Keratinocyte (primary cell): ENCODE data around the gene RER1. TPM values are rescaled to one million over a fixed set of nuclear protein-coding genes. Genes with fewer than 3 reads are reported as not detected.

Experiments
- DNase-seq: peaks from one replicate; pipeline ENCODE4 v3.0.0-alpha.2; 2011; ENCODE audit warnings: low read depth, missing footprints, low spot score
- FAIRE-seq: peaks from 2 replicates; lab custom pipeline; 2011; peaks lifted over from hg19 to GRCh38; lab: Jason Lieb, UNC
- H2AFZ ChIP-seq: 2 replicates; pipeline ENCODE4 v1.6.0; 2012; ENCODE audit warnings: low read length, control low read depth, inconsistent platforms; ENCODE audit not compliant: control insufficient read depth
- H3K27ac ChIP-seq: 2 replicates; pipeline ENCODE4 v1.5.1; 2011; ENCODE audit warnings: low read length; ENCODE audit not compliant: control insufficient read depth, insufficient read depth
- H3K27me3 ChIP-seq: 3 replicates; pipeline ENCODE4 v1.6.0; 2011; ENCODE audit warnings: low read length; ENCODE audit not compliant: control insufficient read depth, insufficient read depth; ENCODE audit errors: extremely low read depth
- H3K36me3 ChIP-seq, 2 experiments: 2 replicates in 1 of 2; 3 replicates in 1 of 2; pipeline ENCODE4 v1.5.1; 2011; ENCODE audit warnings: low read length in 2 of 2, mild to moderate bottlenecking in 1 of 2; ENCODE audit not compliant: control insufficient read depth in 2 of 2, insufficient read depth in 2 of 2; ENCODE audit errors: extremely low read depth in 1 of 2
- H3K4me1 ChIP-seq: 3 replicates; pipeline ENCODE4 v1.5.1; 2011; ENCODE audit warnings: low read length; ENCODE audit not compliant: control insufficient read depth, insufficient read depth; ENCODE audit errors: extremely low read depth
- H3K4me2 ChIP-seq: 3 replicates; pipeline ENCODE4 v1.6.0; 2011; ENCODE audit warnings: low read depth, low read length; ENCODE audit not compliant: control insufficient read depth, insufficient read depth; ENCODE audit errors: extremely low read depth
- H3K4me3 ChIP-seq, 3 experiments: fragments of 200-600 bp in 1 of 3; sonication (generic) in 1 of 3; 2 replicates in 2 of 3; 3 replicates in 1 of 3; pipeline ENCODE4 v1.5.1; 2011 to 2016; ENCODE audit warnings: low read length in 3 of 3, mild to moderate bottlenecking in 3 of 3, control low read depth in 2 of 3, inconsistent platforms in 1 of 3, low read depth in 1 of 3, mixed read lengths in 1 of 3, mixed run types in 1 of 3, moderate library complexity in 1 of 3; ENCODE audit not compliant: control insufficient read depth in 2 of 3, insufficient read depth in 2 of 3; ENCODE audit errors: extremely low read depth in 1 of 3
- H3K79me2 ChIP-seq: 2 replicates; pipeline ENCODE4 v1.6.0; 2012; ENCODE audit warnings: low read length; ENCODE audit not compliant: control insufficient read depth, insufficient read depth
- H3K9ac ChIP-seq: 3 replicates; pipeline ENCODE4 v1.6.0; 2011; ENCODE audit warnings: low read length; ENCODE audit not compliant: control insufficient read depth, insufficient read depth; ENCODE audit errors: extremely low read depth
- H3K9me1 ChIP-seq: 3 replicates; pipeline ENCODE4 v1.6.0; 2011; ENCODE audit warnings: low read length; ENCODE audit not compliant: control insufficient read depth, insufficient read depth; ENCODE audit errors: extremely low read depth
- H3K9me3 ChIP-seq: 2 replicates; pipeline ENCODE4 v1.5.1; 2012; ENCODE audit warnings: low read depth, low read length; ENCODE audit not compliant: control insufficient read depth
- H4K20me1 ChIP-seq: 3 replicates; pipeline ENCODE4 v1.6.0; 2011; ENCODE audit warnings: low read length; ENCODE audit not compliant: control insufficient read depth, insufficient read depth; ENCODE audit errors: extremely low read depth
- EZH2 ChIP-seq: IDR thresholded peaks from one replicate; pipeline ENCODE4 v1.6.1; 2012; ENCODE audit warnings: inconsistent platforms, mild to moderate bottlenecking, low read length, moderate library complexity
- dilution Hi-C: fragments of 300-500 bp; cut with MboI; formaldehyde crosslinking; loops from one replicate; pipeline ENCODE4 v1.7.0; 2020; ENCODE audit warnings: low sequenced_read_pairs; ENCODE audit not compliant: extremely low pct_ligation_motif_present
- polyA plus RNA-seq, 5 experiments: library from polyadenylated mRNA; depleted of rRNA in 3 of 5; stranded (reverse) in 3 of 5; stranded (forward) in 1 of 5; unstranded in 1 of 5; fragments of >200 nt; gene quantifications; 1 replicate in 1 of 5; 2 replicates in 3 of 5; 3 replicates in 1 of 5; pipeline versions ENCODE4 v1.2.1 to v1.2.3, GENCODE V29; 2011 to 2012; ENCODE audit warnings: missing spikeins in 2 of 5, low read depth in 1 of 5, low replicate concordance in 1 of 5
- TF ChIP-seq, protein P1 (sequence below), 3 experiments: IDR thresholded peaks in 1 of 3; conservative IDR thresholded peaks in 1 of 3; optimal IDR thresholded peaks in 1 of 3; 2 replicates in 2 of 3; 3 replicates in 1 of 3; pipeline versions ENCODE3 to v1.5.1; 2011; ENCODE audit warnings: low read length in 3 of 3, mild to moderate bottlenecking in 3 of 3, moderate library complexity in 2 of 3, control low read depth in 1 of 3, inconsistent platforms in 1 of 3; ENCODE audit not compliant: insufficient read depth in 2 of 3; ENCODE audit errors: extremely low read depth in 1 of 3

Gene RER1
- polyA plus RNA-seq, 1 donor (not counting 4 experiments of a cell fraction or from before 2014, with no cell fraction given), result 297 TPM

DNA sequence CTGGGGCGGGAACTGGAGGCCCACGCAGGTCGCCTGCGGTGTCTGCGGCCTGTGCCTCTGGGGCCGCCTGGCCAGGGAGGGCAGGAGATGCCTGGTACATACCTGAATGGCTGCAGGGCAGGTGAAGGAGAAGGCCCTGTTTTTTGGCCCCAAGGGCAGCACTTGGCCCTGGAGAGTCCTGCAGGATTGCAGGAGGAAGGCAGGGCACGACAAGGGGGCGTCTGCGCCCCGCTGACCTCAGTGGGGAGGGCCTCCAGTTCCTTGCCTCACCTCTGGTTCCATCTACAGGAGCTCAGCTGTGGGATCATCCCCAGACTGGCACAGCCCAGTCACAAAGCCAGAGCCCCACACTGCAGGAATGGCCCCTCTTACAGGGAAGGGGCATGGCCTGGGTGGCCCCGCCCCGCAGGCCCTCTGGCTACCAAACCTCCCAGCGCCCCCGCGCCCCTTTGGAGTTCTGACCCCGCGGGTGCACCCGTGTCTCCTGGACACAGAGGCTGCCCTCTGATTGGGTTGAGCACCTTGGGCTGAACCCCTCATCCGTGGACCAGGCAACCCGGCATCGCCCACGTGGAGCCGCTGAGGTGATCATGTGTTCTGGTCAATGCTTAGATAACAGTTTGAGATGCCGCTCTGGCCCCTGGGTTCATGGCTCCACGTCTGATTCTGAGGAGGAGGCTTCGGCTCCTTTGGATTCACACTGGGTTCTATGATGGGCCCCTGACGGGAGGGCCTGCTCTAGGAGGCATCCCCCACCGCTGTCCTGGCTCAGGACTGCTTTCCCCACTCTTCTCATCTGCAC lies 22.1 kb downstream of the RER1 start:
- Histone ChIP-seq H3K9ac (peak overlapping the region; percentile 77), H3K9me3 (no peaks in the 10 kb centered on the region), H3K4me1 (peaks cover 36% of the 10 kb centered on the region), H3K36me3 (peaks cover 2 to 4% of the 10 kb centered on the region in 2 experiments), H3K4me3 (peak overlapping the region; percentile 68 to 75 (median 73)), H3K4me2 (peak overlapping the region; percentile 77), H3K79me2 (peaks cover 9% of the 10 kb centered on the region), H2AFZ (no peak overlapping the region), H3K27ac (peak overlapping the region; percentile 56), H4K20me1 (no peaks in the 10 kb centered on the region), H3K9me1 (no peaks in the 10 kb centered on the region), H3K27me3 (no peaks in the 10 kb centered on the region)
- FAIRE-seq, result no peak
- dilution Hi-C loops, result loop anchor here (25.0 kb wide), 1 partner anchor 999 kb away; no protein-coding TSS in a partner anchor
- TF ChIP-seq EZH2, result no peak
- TF ChIP-seq, protein P1, sequence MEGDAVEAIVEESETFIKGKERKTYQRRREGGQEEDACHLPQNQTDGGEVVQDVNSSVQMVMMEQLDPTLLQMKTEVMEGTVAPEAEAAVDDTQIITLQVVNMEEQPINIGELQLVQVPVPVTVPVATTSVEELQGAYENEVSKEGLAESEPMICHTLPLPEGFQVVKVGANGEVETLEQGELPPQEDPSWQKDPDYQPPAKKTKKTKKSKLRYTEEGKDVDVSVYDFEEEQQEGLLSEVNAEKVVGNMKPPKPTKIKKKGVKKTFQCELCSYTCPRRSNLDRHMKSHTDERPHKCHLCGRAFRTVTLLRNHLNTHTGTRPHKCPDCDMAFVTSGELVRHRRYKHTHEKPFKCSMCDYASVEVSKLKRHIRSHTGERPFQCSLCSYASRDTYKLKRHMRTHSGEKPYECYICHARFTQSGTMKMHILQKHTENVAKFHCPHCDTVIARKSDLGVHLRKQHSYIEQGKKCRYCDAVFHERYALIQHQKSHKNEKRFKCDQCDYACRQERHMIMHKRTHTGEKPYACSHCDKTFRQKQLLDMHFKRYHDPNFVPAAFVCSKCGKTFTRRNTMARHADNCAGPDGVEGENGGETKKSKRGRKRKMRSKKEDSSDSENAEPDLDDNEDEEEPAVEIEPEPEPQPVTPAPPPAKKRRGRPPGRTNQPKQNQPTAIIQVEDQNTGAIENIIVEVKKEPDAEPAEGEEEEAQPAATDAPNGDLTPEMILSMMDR (optimal IDR thresholded peaks at IDR 0.05 in 1 of 3, IDR thresholded peaks at IDR 0.05 in 1 of 3, conservative IDR thresholded peaks at IDR 0.05 in 1 of 3; ENCODE audit: extremely low read depth in 1 of 3, insufficient read depth in 2 of 3, low read length in 3 of 3), result no peak
- no peak for DNase-seq

DNA sequence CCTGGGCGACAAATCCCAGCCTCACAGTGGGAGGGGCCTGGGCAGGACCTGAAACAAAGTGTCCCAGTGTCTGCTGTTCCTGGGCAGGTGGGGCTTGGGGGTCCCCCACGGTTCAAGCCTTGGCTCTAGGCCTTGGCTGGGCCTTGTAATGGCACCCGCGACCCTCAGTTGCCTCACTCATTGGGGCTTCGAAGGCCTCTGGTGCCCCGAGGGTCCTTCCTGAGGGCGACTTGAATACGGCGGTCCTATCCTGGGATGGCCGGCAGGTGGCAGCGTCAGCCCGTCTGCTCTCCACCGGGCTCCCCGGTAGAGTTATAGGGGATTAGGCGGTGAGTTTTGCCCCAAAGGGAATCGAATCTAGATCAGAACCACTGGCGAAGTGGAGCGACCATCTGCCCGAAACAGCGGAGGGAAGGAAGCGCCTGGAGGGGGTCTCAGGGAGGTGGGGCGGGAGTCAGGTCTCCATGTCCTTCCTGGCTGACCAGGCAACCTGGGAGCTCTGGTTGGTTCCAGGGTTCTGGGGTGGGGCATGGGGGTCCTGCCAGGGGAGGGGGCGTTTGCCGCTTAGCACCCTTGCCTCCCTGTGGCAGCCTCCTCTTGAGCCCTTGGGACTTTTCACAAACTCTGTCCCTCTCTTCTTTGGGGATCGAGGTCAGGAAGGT lies 22.8 kb downstream of the RER1 start:
- Histone ChIP-seq H2AFZ (no peak overlapping the region), H4K20me1 (no peaks in the 10 kb centered on the region), H3K9me3 (no peaks in the 10 kb centered on the region), H3K9me1 (no peaks in the 10 kb centered on the region), H3K27ac (no peak overlapping the region), H3K27me3 (no peaks in the 10 kb centered on the region), H3K36me3 (no peaks in the 10 kb centered on the region), H3K9ac (no peak overlapping the region), H3K4me3 (no peak overlapping the region), H3K79me2 (peaks cover 9% of the 10 kb centered on the region), H3K4me1 (peaks cover 36% of the 10 kb centered on the region), H3K4me2 (peak overlapping the region; percentile 77)
- TF ChIP-seq, protein P1 (optimal IDR thresholded peaks at IDR 0.05 in 1 of 3, IDR thresholded peaks at IDR 0.05 in 1 of 3, conservative IDR thresholded peaks at IDR 0.05 in 1 of 3; ENCODE audit: extremely low read depth in 1 of 3, insufficient read depth in 2 of 3, low read length in 3 of 3), result peak; percentile 86 to 94 (median 87)
- TF ChIP-seq EZH2, result no peak
- DNase-seq, result no peak
- dilution Hi-C loops, result loop anchor here (25.0 kb wide), 1 partner anchor 998 kb away; no protein-coding TSS in a partner anchor
- FAIRE-seq, result no peak
